WTC11 (cell line): Measurements from ENCODE around the gene GALNT18. TPM values are rescaled to one million over a fixed set of nuclear protein-coding genes. Genes with fewer than 3 reads are reported as not detected.

Experiments
- ATAC-seq: fragments of 200-7000 bp; cut with Tn5 transposase; 2 replicates; pipeline ENCODE4 v1.10.0; 2021; ENCODE audit warnings: mild to moderate bottlenecking, moderate library complexity
- CTCF ChIA-PET: fragments of 300-600 bp; sonication (Branson Sonifier 250); formaldehyde crosslinking; loops from one replicate; lab custom pipeline; 2021; ENCODE audit warnings: antibody characterized with exemption; lab: Charles Lee
- POLR2A ChIA-PET: fragments of 350-600 bp; sonication (Branson Sonifier 250); formaldehyde crosslinking; loops from one replicate; lab custom pipeline; 2021; ENCODE audit warnings: antibody characterized with exemption; lab: Charles Lee
- DNase-seq: peaks from one replicate; pipeline ENCODE4 v3.0.0; 2021; ENCODE audit warnings: low spot score
- H3K27ac Mint-ChIP-seq: 2 replicates; pipeline ENCODE4 v1.8.0; 2021; ENCODE audit warnings: mixed read lengths
- H3K27me3 Mint-ChIP-seq: 2 replicates; pipeline ENCODE4 v1.8.0; 2021; ENCODE audit warnings: low read depth, mild to moderate bottlenecking, moderate library complexity, mixed read lengths
- H3K36me3 Mint-ChIP-seq: 2 replicates; pipeline ENCODE4 v1.8.0; 2021; ENCODE audit warnings: mixed read lengths
- H3K4me1 Mint-ChIP-seq: 2 replicates; pipeline ENCODE4 v1.8.0; 2022; ENCODE audit warnings: mixed read lengths
- H3K4me3 Mint-ChIP-seq: 2 replicates; pipeline ENCODE4 v1.8.0; 2021; ENCODE audit warnings: mild to moderate bottlenecking, moderate library complexity, mixed read lengths
- H3K9me3 Mint-ChIP-seq: 2 replicates; pipeline ENCODE4 v1.8.0; 2021; ENCODE audit warnings: mixed read lengths
- ATF1 ChIP-seq: sonication (generic); formaldehyde crosslinking; IDR thresholded peaks from 2 replicates; pipeline ENCODE4 v1.8.1; 2023; ENCODE audit warnings: mild to moderate bottlenecking, moderate library complexity, missing genetic modification reagents
- ELF4 ChIP-seq: sonication (generic); formaldehyde crosslinking; IDR thresholded peaks from 2 replicates; pipeline ENCODE4 v1.8.1; 2022; ENCODE audit warnings: low read depth, mild to moderate bottlenecking, moderate library complexity, missing genetic modification reagents
- ETV6 ChIP-seq: sonication (generic); formaldehyde crosslinking; IDR thresholded peaks from 2 replicates; pipeline ENCODE4 v1.8.1; 2022; ENCODE audit warnings: mild to moderate bottlenecking, missing genetic modification reagents
- FOXK1 ChIP-seq: sonication (generic); formaldehyde crosslinking; IDR thresholded peaks from 2 replicates; pipeline ENCODE4 v1.8.0; 2022; ENCODE audit warnings: mild to moderate bottlenecking, moderate library complexity, missing genetic modification reagents
- GTF2I ChIP-seq: fragments of 250-450 bp; sonication (Bioruptor Pico); conservative IDR thresholded peaks from 2 replicates; pipeline ENCODE4 v1.4.0; 2021; ENCODE audit warnings: mild to moderate bottlenecking
- IRF2 ChIP-seq: sonication (generic); formaldehyde crosslinking; IDR thresholded peaks from 2 replicates; pipeline ENCODE4 v1.8.0; 2022; ENCODE audit warnings: low read depth, missing genetic modification reagents, borderline replicate concordance
- MLX ChIP-seq: sonication (generic); formaldehyde crosslinking; IDR thresholded peaks from 2 replicates; pipeline ENCODE4 v1.8.1; 2023; ENCODE audit warnings: mild to moderate bottlenecking, missing genetic modification reagents, moderate library complexity
- MXD4 ChIP-seq: fragments of 250-450 bp; sonication (Bioruptor Pico); IDR thresholded peaks from 2 replicates; pipeline ENCODE4 v1.8.0; 2021; ENCODE audit warnings: mild to moderate bottlenecking, moderate library complexity, borderline replicate concordance
- NFE2L1 ChIP-seq: sonication (generic); formaldehyde crosslinking; IDR thresholded peaks from 2 replicates; pipeline ENCODE4 v1.8.1; 2023; ENCODE audit warnings: missing genetic modification reagents
- RELA ChIP-seq: sonication (generic); formaldehyde crosslinking; IDR thresholded peaks from 2 replicates; pipeline ENCODE4 v1.8.1; 2022; ENCODE audit warnings: missing genetic modification reagents, mild to moderate bottlenecking, borderline replicate concordance
- SMAD3 ChIP-seq: sonication (generic); formaldehyde crosslinking; IDR thresholded peaks from 2 replicates; pipeline ENCODE4 v1.8.0; 2022; ENCODE audit warnings: missing genetic modification reagents, mild to moderate bottlenecking, borderline replicate concordance
- SOX15 ChIP-seq: fragments of 250-450 bp; sonication (Bioruptor Pico); IDR thresholded peaks from 2 replicates; pipeline ENCODE4 v1.9.0; 2021; ENCODE audit warnings: mild to moderate bottlenecking
- ZNF232 ChIP-seq: sonication (generic); formaldehyde crosslinking; IDR thresholded peaks from 2 replicates; pipeline ENCODE4 v1.8.0; 2022; ENCODE audit warnings: mild to moderate bottlenecking, missing genetic modification reagents
- ZSCAN18 ChIP-seq: fragments of 250-450 bp; sonication (Bioruptor Pico); IDR thresholded peaks from 2 replicates; pipeline ENCODE4 v2.1.2; 2022; ENCODE audit warnings: mild to moderate bottlenecking, moderate library complexity
- total RNA-seq: library from RNA; stranded (reverse); gene quantifications from 3 replicates; pipeline ENCODE4 v1.2.3, GENCODE V29; 2021
- TF ChIP-seq, protein P1 (sequence below): sonication (generic); formaldehyde crosslinking; IDR thresholded peaks from 2 replicates; pipeline ENCODE4 v1.8.1; 2022; ENCODE audit warnings: low read depth, mild to moderate bottlenecking, moderate library complexity, missing genetic modification reagents, borderline replicate concordance
- TF ChIP-seq, protein P2 (sequence below): fragments of 250-450 bp; sonication (Bioruptor Pico); conservative IDR thresholded peaks from 2 replicates; pipeline ENCODE4 v1.9.0; 2021; ENCODE audit warnings: mild to moderate bottlenecking
- TF ChIP-seq, protein P3 (sequence below): fragments of 250-450 bp; sonication (Bioruptor Pico); IDR thresholded peaks from 2 replicates; pipeline ENCODE4 v1.9.0; 2021; ENCODE audit warnings: mild to moderate bottlenecking
- TF ChIP-seq, protein P4 (sequence below): sonication (generic); formaldehyde crosslinking; IDR thresholded peaks from 2 replicates; pipeline ENCODE4 v1.8.1; 2022; ENCODE audit warnings: mild to moderate bottlenecking, missing genetic modification reagents, moderate library complexity, borderline replicate concordance
- TF ChIP-seq, protein P5 (sequence below): sonication (generic); formaldehyde crosslinking; IDR thresholded peaks from 2 replicates; pipeline ENCODE4 v1.8.0; 2023; ENCODE audit warnings: missing genetic modification reagents

Gene GALNT18
- total RNA-seq, 1 experiment from 2014 or later, result 5.0 TPM

GRCh38 chr11:11641581-11641980 lies 19.8 kb upstream of the GALNT18 start (continued):
- TF ChIP-seq ELF4 (CRISPR knock-in tag) (no peak), FOXK1 (CRISPR knock-in tag) (no peak), ATF1 (CRISPR knock-in tag) (no peak), SMAD3 (no peak), ZNF232 (CRISPR knock-in tag) (no peak)
- TF ChIP-seq, protein P1, sequence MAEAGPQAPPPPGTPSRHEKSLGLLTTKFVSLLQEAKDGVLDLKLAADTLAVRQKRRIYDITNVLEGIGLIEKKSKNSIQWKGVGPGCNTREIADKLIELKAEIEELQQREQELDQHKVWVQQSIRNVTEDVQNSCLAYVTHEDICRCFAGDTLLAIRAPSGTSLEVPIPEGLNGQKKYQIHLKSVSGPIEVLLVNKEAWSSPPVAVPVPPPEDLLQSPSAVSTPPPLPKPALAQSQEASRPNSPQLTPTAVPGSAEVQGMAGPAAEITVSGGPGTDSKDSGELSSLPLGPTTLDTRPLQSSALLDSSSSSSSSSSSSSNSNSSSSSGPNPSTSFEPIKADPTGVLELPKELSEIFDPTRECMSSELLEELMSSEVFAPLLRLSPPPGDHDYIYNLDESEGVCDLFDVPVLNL (CRISPR knock-in tag), result no peak

- DNase-seq, result no peak
- no peak for TF ChIP-seq ZSCAN18
- TF ChIP-seq, protein P2, sequence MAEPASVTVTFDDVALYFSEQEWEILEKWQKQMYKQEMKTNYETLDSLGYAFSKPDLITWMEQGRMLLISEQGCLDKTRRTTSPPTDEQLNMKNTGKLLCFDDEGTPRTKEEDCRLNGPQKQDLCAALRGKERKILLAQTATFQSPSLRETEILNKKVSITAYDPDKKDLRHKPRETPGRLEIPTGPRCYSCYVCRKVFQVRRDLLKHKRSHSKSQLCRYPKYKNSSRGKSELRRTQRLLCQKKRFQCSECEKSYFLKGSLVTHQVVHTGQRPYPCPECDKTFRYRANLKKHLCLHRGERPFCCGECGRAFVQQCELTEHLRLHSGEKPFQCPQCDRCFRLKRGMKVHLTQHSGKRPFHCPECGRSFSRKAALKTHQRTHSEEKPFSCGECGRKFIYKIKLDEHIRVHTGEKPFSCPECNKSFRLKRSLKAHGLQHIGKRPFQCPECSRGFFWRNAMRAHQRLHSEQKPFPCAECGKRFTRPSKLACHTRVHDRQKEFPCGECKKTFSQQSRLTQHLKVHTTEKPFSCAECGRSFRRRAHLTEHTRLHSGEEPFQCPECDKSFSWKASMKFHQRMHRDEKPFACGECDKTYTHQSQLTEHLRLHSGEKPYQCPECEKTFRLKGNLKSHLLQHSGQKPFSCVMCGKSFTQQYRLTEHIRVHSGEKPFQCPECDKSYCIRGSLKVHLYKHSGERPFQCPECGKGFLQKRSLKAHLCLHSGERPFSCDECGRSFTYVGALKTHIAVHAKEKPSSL (CRISPR knock-in tag), result no peak
- TF ChIP-seq, protein P3, sequence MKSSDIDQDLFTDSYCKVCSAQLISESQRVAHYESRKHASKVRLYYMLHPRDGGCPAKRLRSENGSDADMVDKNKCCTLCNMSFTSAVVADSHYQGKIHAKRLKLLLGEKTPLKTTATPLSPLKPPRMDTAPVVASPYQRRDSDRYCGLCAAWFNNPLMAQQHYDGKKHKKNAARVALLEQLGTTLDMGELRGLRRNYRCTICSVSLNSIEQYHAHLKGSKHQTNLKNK, result no peak
- no peak for TF ChIP-seq RELA (CRISPR knock-in tag)
- TF ChIP-seq ETV6 (CRISPR knock-in tag), result no peak
- no peak for TF ChIP-seq NFE2L1
- no peak for TF ChIP-seq MXD4
- TF ChIP-seq IRF2 (CRISPR knock-in tag), result no peak
- no peak for TF ChIP-seq SOX15
- TF ChIP-seq, protein P4, sequence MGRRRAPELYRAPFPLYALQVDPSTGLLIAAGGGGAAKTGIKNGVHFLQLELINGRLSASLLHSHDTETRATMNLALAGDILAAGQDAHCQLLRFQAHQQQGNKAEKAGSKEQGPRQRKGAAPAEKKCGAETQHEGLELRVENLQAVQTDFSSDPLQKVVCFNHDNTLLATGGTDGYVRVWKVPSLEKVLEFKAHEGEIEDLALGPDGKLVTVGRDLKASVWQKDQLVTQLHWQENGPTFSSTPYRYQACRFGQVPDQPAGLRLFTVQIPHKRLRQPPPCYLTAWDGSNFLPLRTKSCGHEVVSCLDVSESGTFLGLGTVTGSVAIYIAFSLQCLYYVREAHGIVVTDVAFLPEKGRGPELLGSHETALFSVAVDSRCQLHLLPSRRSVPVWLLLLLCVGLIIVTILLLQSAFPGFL (CRISPR knock-in tag), result no peak
- TF ChIP-seq ATF1 (CRISPR knock-in tag), result no peak
- TF ChIP-seq, protein P5, sequence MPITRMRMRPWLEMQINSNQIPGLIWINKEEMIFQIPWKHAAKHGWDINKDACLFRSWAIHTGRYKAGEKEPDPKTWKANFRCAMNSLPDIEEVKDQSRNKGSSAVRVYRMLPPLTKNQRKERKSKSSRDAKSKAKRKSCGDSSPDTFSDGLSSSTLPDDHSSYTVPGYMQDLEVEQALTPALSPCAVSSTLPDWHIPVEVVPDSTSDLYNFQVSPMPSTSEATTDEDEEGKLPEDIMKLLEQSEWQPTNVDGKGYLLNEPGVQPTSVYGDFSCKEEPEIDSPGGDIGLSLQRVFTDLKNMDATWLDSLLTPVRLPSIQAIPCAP, result no peak
- no peak for TF ChIP-seq FOXK1 (CRISPR knock-in tag)
- no peak for TF ChIP-seq GTF2I
- no peak for TF ChIP-seq MLX (CRISPR knock-in tag)
- ChIA-PET CTCF (interaction anchor here (1.5 kb wide), 1 partner anchor 20 kb away, joined by 4 read pairs; the partner anchor contains the start of gene GALNT18), POLR2A (no interaction called here)
- no peak for ATAC-seq
- Mint-ChIP-seq H3K27me3 (peaks cover 14% of the 10 kb centered on the region; the same call in 1 of the 2 replicates), H3K27ac (no peak overlapping the region), H3K36me3 (peaks cover 8% of the 10 kb centered on the region; the same call in 1 of the 2 replicates), H3K4me3 (no peak overlapping the region), H3K4me1 (peaks cover 5% of the 10 kb centered on the region), H3K9me3 (peaks cover 14% of the 10 kb centered on the region)
These were observed 19.2 kb upstream of the GALNT18 start for GRCh38 chr11:11640996-11641395.
